ENCODE results near the gene APOL3. TPM values are rescaled to one million over a fixed set of nuclear protein-coding genes. Genes with fewer than 3 reads are reported as not detected.

APOL3 gene
- total and polyA plus RNA-seq, 10 of the 15 experiments (the other 5 are each of a cell fraction or from before 2014, with no cell fraction given): 6.9 to 66.8 (median 48.5) TPM

DNA sequence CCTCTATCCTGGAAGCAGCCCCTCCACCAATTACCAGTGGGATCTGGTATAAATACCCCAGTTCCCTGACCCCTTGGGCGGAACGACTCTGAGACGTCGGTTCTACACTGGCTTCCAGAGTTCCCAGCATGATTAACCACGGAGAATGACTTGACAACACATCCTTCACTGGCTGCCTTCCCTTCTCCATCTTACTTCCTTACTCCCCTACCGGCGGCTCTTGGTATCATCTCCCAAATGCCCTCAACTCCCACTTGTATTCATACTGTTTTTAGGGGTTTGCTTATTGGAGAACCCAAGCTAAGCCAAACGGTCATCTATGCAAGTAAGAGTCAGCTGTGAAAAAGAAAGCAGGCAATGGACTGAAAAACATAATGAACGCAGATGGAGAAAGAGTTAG, 56.1 kb downstream of the APOL3 start (continued):
- no peak for TF ChIP-seq SRF (IDR thresholded peaks at IDR 0.05; ENCODE audit: low read depth in 2 of 2, low read length in 2 of 2)
- TF ChIP-seq BMI1 (IDR thresholded peaks at IDR 0.05; ENCODE audit: borderline replicate concordance): no peak
- no peak for TF ChIP-seq RCOR1 (conservative IDR thresholded peaks at IDR 0.05; ENCODE audit: low read depth, low read length)
- TF ChIP-seq ZNF207 (IDR thresholded peaks at IDR 0.05; ENCODE audit: borderline replicate concordance): no peak
- TF ChIP-seq, protein P1, sequence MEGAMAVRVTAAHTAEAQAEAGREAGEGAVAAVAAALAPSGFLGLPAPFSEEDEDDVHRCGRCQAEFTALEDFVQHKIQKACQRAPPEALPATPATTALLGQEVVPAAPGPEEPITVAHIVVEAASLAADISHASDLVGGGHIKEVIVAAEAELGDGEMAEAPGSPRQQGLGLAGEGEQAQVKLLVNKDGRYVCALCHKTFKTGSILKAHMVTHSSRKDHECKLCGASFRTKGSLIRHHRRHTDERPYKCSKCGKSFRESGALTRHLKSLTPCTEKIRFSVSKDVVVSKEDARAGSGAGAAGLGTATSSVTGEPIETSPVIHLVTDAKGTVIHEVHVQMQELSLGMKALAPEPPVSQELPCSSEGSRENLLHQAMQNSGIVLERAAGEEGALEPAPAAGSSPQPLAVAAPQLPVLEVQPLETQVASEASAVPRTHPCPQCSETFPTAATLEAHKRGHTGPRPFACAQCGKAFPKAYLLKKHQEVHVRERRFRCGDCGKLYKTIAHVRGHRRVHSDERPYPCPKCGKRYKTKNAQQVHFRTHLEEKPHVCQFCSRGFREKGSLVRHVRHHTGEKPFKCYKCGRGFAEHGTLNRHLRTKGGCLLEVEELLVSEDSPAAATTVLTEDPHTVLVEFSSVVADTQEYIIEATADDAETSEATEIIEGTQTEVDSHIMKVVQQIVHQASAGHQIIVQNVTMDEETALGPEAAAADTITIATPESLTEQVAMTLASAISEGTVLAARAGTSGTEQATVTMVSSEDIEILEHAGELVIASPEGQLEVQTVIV (IDR thresholded peaks at IDR 0.05; ENCODE audit: borderline replicate concordance, partially characterized antibody): no peak
- no peak for TF ChIP-seq CHD2 (IDR thresholded peaks at IDR 0.05; ENCODE audit: borderline replicate concordance, low read depth, low read length)
- no peak for TF ChIP-seq SIN3A (IDR thresholded peaks at IDR 0.05; ENCODE audit: low read depth, low read length)
- no peak for TF ChIP-seq SREBF2 (IDR thresholded peaks at IDR 0.05; ENCODE audit: low read length)
- no peak for TF ChIP-seq HDAC2 (IDR thresholded peaks at IDR 0.05)
- TF ChIP-seq IRF4 (IDR thresholded peaks at IDR 0.05; ENCODE audit: low read depth, low read length): no peak
- no peak for TF ChIP-seq FOS (IDR thresholded peaks at IDR 0.05; ENCODE audit: borderline replicate concordance, extremely low read depth, insufficient read length)

DNA sequence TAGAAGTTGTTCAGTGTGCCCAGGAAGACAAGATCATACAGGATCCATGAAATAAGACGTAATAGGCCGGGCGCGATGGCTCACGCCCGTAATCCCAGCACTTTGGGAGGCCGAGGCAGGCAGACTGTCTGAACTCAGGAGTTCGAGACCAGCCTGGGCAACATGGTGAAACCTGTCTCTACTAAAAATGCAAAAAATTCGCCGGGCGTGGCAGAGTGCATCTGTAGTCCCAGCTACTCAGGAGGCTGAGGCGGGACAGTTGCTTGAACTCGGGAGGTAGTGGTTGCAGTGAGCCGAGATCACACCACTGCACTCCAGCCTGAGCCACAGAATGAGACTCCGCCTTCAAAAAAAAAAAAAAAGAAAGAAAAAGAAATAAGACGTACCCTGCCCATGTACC, 56.7 kb downstream of the APOL3 start:
- ChIA-PET SMC1A (ENCODE audit: uncharacterized antibody, unreplicated experiment) (no interaction called here), CTCF (no interaction called here), POLR2A (interaction anchor here (0.6 kb wide), 1 partner anchor 1015 kb away, joined by 5 read pairs; no protein-coding TSS in a partner anchor), RAD21 (ENCODE audit: unreplicated experiment) (interaction anchor here (0.6 kb wide), 1 partner anchor 174 kb away, joined by 3 read pairs; no protein-coding TSS in a partner anchor)
- TF ChIP-seq RFX5 (IDR thresholded peaks at IDR 0.05; ENCODE audit: low read depth, low read length) (no peak), RAD51 (IDR thresholded peaks at IDR 0.05) (no peak), LARP7 (IDR thresholded peaks at IDR 0.05) (no peak), NFYB (IDR thresholded peaks at IDR 0.05; ENCODE audit: insufficient read depth, low read depth, low read length) (no peak), RB1 (IDR thresholded peaks at IDR 0.05; ENCODE audit: borderline replicate concordance) (no peak), BACH1 (IDR thresholded peaks at IDR 0.05; ENCODE audit: borderline replicate concordance) (no peak), ESRRA (IDR thresholded peaks at IDR 0.05; ENCODE audit: low read length) (no peak), POU2F2 (IDR thresholded peaks at IDR 0.05; ENCODE audit: borderline replicate concordance, low read depth, low read length) (no peak), RAD21 (IDR thresholded peaks at IDR 0.05; ENCODE audit: insufficient read depth, low read depth, low read length) (no peak)
- TF ChIP-seq, protein P2, sequence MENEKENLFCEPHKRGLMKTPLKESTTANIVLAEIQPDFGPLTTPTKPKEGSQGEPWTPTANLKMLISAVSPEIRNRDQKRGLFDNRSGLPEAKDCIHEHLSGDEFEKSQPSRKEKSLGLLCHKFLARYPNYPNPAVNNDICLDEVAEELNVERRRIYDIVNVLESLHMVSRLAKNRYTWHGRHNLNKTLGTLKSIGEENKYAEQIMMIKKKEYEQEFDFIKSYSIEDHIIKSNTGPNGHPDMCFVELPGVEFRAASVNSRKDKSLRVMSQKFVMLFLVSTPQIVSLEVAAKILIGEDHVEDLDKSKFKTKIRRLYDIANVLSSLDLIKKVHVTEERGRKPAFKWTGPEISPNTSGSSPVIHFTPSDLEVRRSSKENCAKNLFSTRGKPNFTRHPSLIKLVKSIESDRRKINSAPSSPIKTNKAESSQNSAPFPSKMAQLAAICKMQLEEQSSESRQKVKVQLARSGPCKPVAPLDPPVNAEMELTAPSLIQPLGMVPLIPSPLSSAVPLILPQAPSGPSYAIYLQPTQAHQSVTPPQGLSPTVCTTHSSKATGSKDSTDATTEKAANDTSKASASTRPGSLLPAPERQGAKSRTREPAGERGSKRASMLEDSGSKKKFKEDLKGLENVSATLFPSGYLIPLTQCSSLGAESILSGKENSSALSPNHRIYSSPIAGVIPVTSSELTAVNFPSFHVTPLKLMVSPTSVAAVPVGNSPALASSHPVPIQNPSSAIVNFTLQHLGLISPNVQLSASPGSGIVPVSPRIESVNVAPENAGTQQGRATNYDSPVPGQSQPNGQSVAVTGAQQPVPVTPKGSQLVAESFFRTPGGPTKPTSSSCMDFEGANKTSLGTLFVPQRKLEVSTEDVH (IDR thresholded peaks at IDR 0.05; ENCODE audit: low read depth, partially characterized antibody): no peak
- no peak for DNase-seq (ENCODE audit: low read depth, low spot score)
- H3K9ac ChIP-seq (ENCODE audit: control insufficient read depth, insufficient read depth, low read length): no peak overlapping the region
- intact Hi-C loops (cut with micrococcal nuclease; ENCODE audit: unreplicated experiment) (no loop called here), in situ Hi-C loops (cut with MboI) (no loop called here)
- H3K4me2 ChIP-seq (ENCODE audit: control insufficient read depth, insufficient read depth): no peak overlapping the region; the same call in 1 of the 2 replicates
- H3K4me3 ChIP-seq: no peak overlapping the region
- no peaks in the 10 kb centered on the region for H3K27me3 ChIP-seq (replicated peaks in 1 of 2; ENCODE audit: control insufficient read depth in 2 of 2, insufficient read depth in 2 of 2, low read length in 1 of 2)
- no peaks in the 10 kb centered on the region for H4K20me1 ChIP-seq (ENCODE audit: control insufficient read depth, insufficient read depth)
- no peaks in the 10 kb centered on the region for H3K79me2 ChIP-seq (ENCODE audit: control insufficient read depth, insufficient read depth, low read length)
- peaks cover 12% of the 10 kb centered on the region for H3K4me1 ChIP-seq (ENCODE audit: control insufficient read depth, insufficient read depth, low read length)
- no peak for FAIRE-seq
- 66% methylated on average over 15 of the region's 16 CpGs for WGBS (ENCODE audit: insufficient coverage, insufficient replicate concordance, low lambda C conversion rate, missing lambda C conversion rate)
- BruUV-seq (replicated peaks): no TSS peak
- no peak overlapping the region for H3K27ac ChIP-seq (ENCODE audit: control insufficient read depth, insufficient read depth)
- ATAC-seq: no peak
- H3K36me3 ChIP-seq (ENCODE audit: control insufficient read depth in 2 of 2, insufficient read depth in 2 of 2, low read length in 1 of 2): no peaks in the 10 kb centered on the region
- no peaks in the 10 kb centered on the region for H3K9me3 ChIP-seq (replicated peaks; ENCODE audit: control insufficient read depth, insufficient read depth, low read length)
- H2AFZ ChIP-seq (ENCODE audit: control insufficient read depth, low read depth, low read length): no peak overlapping the region
